HepG2 (cell line): ENCODE data around the gene CDKN2C. TPM values are rescaled to one million over a fixed set of nuclear protein-coding genes. Genes with fewer than 3 reads are reported as not detected.

Experiments used
- FOSL2 ChIP-seq: sonication (generic); formaldehyde crosslinking; IDR thresholded peaks from 2 replicates; pipeline ENCODE4 v1.4.0; 2020; ENCODE audit warnings: missing genetic modification reagents
- HCFC1 ChIP-seq: fragments of 150-350 bp; IDR thresholded peaks from 2 replicates; pipeline ENCODE4 v1.6.1; 2014; ENCODE audit warnings: low read depth, low read length
- IRX3 ChIP-seq: sonication (generic); formaldehyde crosslinking; IDR thresholded peaks from 2 replicates; pipeline ENCODE4 v1.8.1; 2023; ENCODE audit warnings: mild to moderate bottlenecking, low read depth, missing genetic modification reagents, borderline replicate concordance
- JUND ChIP-seq: sonication (generic); formaldehyde crosslinking; IDR thresholded peaks from 2 replicates; pipeline ENCODE4 v1.8.0; 2022; ENCODE audit warnings: mild to moderate bottlenecking, missing genetic modification reagents
- KLF12 ChIP-seq: sonication (generic); formaldehyde crosslinking; IDR thresholded peaks from 2 replicates; pipeline ENCODE4 v1.4.0; 2020; ENCODE audit warnings: missing genetic modification reagents, borderline replicate concordance
- MTA3 ChIP-seq: sonication (generic); formaldehyde crosslinking; IDR thresholded peaks from 2 replicates; pipeline ENCODE4 v1.4.0; 2020; ENCODE audit warnings: missing genetic modification reagents
- MYC ChIP-seq: sonication (generic); formaldehyde crosslinking; IDR thresholded peaks from 2 replicates; pipeline ENCODE4 v1.9.0; 2021; ENCODE audit warnings: missing genetic modification reagents, borderline replicate concordance
- RFX5 ChIP-seq: IDR thresholded peaks from 2 replicates; pipeline ENCODE4 v1.6.1; 2011; ENCODE audit warnings: low read depth, low read length, improper control_type of control experiment
- U2AF2 ChIP-seq: fragments of 200-400 bp; formaldehyde crosslinking; IDR thresholded peaks from 2 replicates; pipeline ENCODE4 v1.6.1; 2017; ENCODE audit warnings: low read depth, mild to moderate bottlenecking, low read length
- ZNF225 ChIP-seq: sonication (generic); formaldehyde crosslinking; IDR thresholded peaks from 2 replicates; pipeline ENCODE4 v1.4.0; 2020; ENCODE audit warnings: mild to moderate bottlenecking, missing genetic modification reagents
- ZNF333 ChIP-seq: sonication (generic); formaldehyde crosslinking; IDR thresholded peaks from 2 replicates; pipeline ENCODE4 v1.4.0; 2020; ENCODE audit warnings: mild to moderate bottlenecking, missing genetic modification reagents, borderline replicate concordance
- ZNF484 ChIP-seq: sonication (generic); formaldehyde crosslinking; IDR thresholded peaks from 2 replicates; pipeline ENCODE4 v1.5.1; 2020; ENCODE audit warnings: mild to moderate bottlenecking, low read depth, missing genetic modification reagents, borderline replicate concordance
- ZNF569 ChIP-seq: sonication (generic); formaldehyde crosslinking; IDR thresholded peaks from 2 replicates; pipeline ENCODE4 v1.5.0; 2020; ENCODE audit warnings: mild to moderate bottlenecking, missing genetic modification reagents, moderate library complexity, borderline replicate concordance
- ZNF607 ChIP-seq: sonication (generic); formaldehyde crosslinking; IDR thresholded peaks from 2 replicates; pipeline ENCODE4 v1.5.1; 2020; ENCODE audit warnings: missing genetic modification reagents, mild to moderate bottlenecking, borderline replicate concordance
- ZNF629 ChIP-seq: sonication (generic); formaldehyde crosslinking; conservative IDR thresholded peaks from 2 replicates; pipeline ENCODE4 v1.5.0; 2020; ENCODE audit warnings: missing genetic modification reagents
- ZNF713 ChIP-seq: sonication (generic); formaldehyde crosslinking; IDR thresholded peaks from 2 replicates; pipeline ENCODE4 v1.4.0; 2020; ENCODE audit warnings: mild to moderate bottlenecking, missing genetic modification reagents
- ZNF747 ChIP-seq: sonication (generic); formaldehyde crosslinking; IDR thresholded peaks from 2 replicates; pipeline ENCODE4 v1.8.1; 2023; ENCODE audit warnings: missing genetic modification reagents, mild to moderate bottlenecking, borderline replicate concordance
- polyA plus RNA-seq, 8 experiments: library from polyadenylated mRNA; depleted of rRNA in 3 of 8; stranded (reverse) in 7 of 8; unstranded in 1 of 8; fragments of >200 nt; fragmentation: Illumina TruSeq in 4 of 8; extraction: Trizol in 4 of 8; gene quantifications; 2 replicates each; pipeline versions ENCODE4 v1.2.1 to v1.2.3, GENCODE V29; 2011 to 2016; ENCODE audit warnings: low read depth in 4 of 8, missing spikeins in 1 of 8, mixed read lengths in 1 of 8; ENCODE audit not compliant: insufficient read depth in 1 of 8
- total RNA-seq, 5 experiments: library from RNA; depleted of rRNA; stranded (reverse); fragments of >200 nt; fragmentation: Illumina TruSeq; extraction: Trizol; gene quantifications; 2 replicates each; pipeline ENCODE4 v1.2.3, GENCODE V29; 2016; ENCODE audit warnings: low read depth in 1 of 5
- TF ChIP-seq, protein P1 (sequence below): fragments of 450-650 bp; IDR thresholded peaks from 2 replicates; pipeline ENCODE4 v1.6.1; 2016
- TF ChIP-seq, protein P2 (sequence below): sonication (generic); formaldehyde crosslinking; IDR thresholded peaks from 2 replicates; pipeline ENCODE4 v1.9.0; 2021; ENCODE audit warnings: missing genetic modification reagents, mild to moderate bottlenecking, borderline replicate concordance
- TF ChIP-seq, protein P3 (sequence below), 2 experiments: sonication (generic) in 1 of 2; formaldehyde crosslinking in 1 of 2; IDR thresholded peaks; 2 replicates each; pipeline versions ENCODE4 v1.6.1 to v1.9.0; 2014 to 2022; ENCODE audit warnings: antibody characterized with exemption in 1 of 2, borderline replicate concordance in 1 of 2, inconsistent platforms in 1 of 2, low read depth in 1 of 2, missing genetic modification reagents in 1 of 2

CDKN2C gene
- total and polyA plus RNA-seq, 2 of the 13 experiments (the other 11 are each of a cell fraction or from before 2014, with no cell fraction given) = 7.8 to 13.7 TPM

DNA sequence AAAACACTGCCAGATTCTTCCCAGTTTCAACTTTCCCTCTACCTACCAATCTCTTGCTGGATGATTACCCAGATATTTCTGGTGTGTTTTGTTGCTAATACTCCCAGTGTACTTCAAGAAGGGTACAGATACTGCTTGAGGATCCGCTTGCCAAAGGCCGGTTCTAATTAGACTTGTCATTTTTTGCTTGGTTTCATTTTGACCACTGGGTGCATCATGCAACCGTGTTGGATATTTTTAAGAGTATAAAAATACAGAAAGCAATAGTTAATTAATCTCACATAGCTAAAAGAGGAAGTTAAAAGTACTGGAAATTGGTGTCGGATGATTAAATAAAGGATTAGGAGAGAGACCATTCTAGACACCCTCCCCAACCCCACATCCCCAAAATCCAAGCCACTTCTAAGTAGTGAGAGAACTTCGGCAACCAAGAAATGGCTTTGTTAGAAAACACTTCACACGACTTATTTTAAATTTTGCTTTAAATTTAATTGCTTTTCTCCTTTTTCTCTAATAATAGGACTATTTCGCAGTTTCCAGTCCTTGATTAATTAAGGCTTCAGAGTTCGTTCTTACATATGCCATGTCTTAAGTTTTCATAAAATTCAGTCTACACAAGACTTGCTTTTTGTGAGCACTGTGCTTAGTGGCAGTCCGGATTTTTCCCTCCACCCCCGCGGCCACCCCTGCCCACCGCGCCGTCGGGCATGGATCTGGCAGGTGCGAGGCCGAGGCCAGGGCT, 2.5 kb upstream of the CDKN2C start (continued):
- TF ChIP-seq MYC (CRISPR knock-in tag) (no peak; the same call in 1 of the 2 replicates), ZNF607 (peak; percentile 77), FOSL2 (peak; percentile 19; the same call in 1 of the 2 replicates), MTA3 (CRISPR knock-in tag) (no peak), U2AF2 (no peak), ZNF225 (CRISPR knock-in tag) (no peak), ZNF629 (CRISPR knock-in tag) (no peak), JUND (CRISPR knock-in tag) (no peak), ZNF569 (CRISPR knock-in tag) (no peak), HCFC1 (no peak), ZNF747 (0 out of 2 replicates have a peak, but pooled peaks have one; percentile 61), KLF12 (CRISPR knock-in tag) (no peak), IRX3 (CRISPR knock-in tag) (peak; percentile 49; the same call in 1 of the 2 replicates), ZNF484 (no peak; the same call in 1 of the 2 replicates), RFX5 (no peak), ZNF713 (CRISPR knock-in tag) (no peak), ZNF333 (CRISPR knock-in tag) (no peak)
- TF ChIP-seq, protein P1, sequence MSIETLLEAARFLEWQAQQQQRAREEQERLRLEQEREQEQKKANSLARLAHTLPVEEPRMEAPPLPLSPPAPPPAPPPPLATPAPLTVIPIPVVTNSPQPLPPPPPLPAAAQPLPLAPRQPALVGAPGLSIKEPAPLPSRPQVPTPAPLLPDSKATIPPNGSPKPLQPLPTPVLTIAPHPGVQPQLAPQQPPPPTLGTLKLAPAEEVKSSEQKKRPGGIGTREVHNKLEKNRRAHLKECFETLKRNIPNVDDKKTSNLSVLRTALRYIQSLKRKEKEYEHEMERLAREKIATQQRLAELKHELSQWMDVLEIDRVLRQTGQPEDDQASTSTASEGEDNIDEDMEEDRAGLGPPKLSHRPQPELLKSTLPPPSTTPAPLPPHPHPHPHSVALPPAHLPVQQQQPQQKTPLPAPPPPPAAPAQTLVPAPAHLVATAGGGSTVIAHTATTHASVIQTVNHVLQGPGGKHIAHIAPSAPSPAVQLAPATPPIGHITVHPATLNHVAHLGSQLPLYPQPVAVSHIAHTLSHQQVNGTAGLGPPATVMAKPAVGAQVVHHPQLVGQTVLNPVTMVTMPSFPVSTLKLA = no peak
- TF ChIP-seq, protein P2, sequence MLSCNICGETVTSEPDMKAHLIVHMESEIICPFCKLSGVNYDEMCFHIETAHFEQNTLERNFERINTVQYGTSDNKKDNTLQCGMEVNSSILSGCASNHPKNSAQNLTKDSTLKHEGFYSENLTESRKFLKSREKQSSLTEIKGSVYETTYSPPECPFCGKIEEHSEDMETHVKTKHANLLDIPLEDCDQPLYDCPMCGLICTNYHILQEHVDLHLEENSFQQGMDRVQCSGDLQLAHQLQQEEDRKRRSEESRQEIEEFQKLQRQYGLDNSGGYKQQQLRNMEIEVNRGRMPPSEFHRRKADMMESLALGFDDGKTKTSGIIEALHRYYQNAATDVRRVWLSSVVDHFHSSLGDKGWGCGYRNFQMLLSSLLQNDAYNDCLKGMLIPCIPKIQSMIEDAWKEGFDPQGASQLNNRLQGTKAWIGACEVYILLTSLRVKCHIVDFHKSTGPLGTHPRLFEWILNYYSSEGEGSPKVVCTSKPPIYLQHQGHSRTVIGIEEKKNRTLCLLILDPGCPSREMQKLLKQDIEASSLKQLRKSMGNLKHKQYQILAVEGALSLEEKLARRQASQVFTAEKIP = no peak
- TF ChIP-seq, protein P3, sequence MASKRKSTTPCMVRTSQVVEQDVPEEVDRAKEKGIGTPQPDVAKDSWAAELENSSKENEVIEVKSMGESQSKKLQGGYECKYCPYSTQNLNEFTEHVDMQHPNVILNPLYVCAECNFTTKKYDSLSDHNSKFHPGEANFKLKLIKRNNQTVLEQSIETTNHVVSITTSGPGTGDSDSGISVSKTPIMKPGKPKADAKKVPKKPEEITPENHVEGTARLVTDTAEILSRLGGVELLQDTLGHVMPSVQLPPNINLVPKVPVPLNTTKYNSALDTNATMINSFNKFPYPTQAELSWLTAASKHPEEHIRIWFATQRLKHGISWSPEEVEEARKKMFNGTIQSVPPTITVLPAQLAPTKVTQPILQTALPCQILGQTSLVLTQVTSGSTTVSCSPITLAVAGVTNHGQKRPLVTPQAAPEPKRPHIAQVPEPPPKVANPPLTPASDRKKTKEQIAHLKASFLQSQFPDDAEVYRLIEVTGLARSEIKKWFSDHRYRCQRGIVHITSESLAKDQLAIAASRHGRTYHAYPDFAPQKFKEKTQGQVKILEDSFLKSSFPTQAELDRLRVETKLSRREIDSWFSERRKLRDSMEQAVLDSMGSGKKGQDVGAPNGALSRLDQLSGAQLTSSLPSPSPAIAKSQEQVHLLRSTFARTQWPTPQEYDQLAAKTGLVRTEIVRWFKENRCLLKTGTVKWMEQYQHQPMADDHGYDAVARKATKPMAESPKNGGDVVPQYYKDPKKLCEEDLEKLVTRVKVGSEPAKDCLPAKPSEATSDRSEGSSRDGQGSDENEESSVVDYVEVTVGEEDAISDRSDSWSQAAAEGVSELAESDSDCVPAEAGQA (IDR thresholded peaks at IDR 0.05; ENCODE audit: low read depth) = no peak
- TF ChIP-seq, protein P3 (CRISPR knock-in tag; IDR thresholded peaks at IDR 0.05; ENCODE audit: borderline replicate concordance) = peak; percentile 71; the same call in 1 of the 2 replicates
